HEK293 (cell line): ENCODE data around the gene FMN1.

ENCODE experiments used
- CTCF ChIA-PET: fragments of 350-600 bp; formaldehyde crosslinking; extraction: SDS; loops from one replicate; lab custom pipeline; 2021; ENCODE audit warnings: antibody characterized with exemption; lab: Yijun Ruan, JAX
- POLR2A ChIA-PET: fragments of 300-600 bp; formaldehyde crosslinking; extraction: SDS; loops from one replicate; lab custom pipeline; 2020; ENCODE audit warnings: antibody characterized with exemption, inconsistent platforms; lab: Yijun Ruan, JAX
- H3K27ac ChIP-seq: fragments of 200-500 bp; sonication (Bioruptor generic); 2 replicates; pipeline ENCODE4 v1.5.1; 2014; ENCODE audit warnings: low read depth, low read length, control low read depth, inconsistent platforms; ENCODE audit errors: extremely low read depth
- H3K36me3 ChIP-seq, 2 experiments: fragments of 200-500 bp in 1 of 2; sonication (Bioruptor generic) in 1 of 2; 1 replicate in 1 of 2; 2 replicates in 1 of 2; pipeline ENCODE4 v1.5.1; 2014 to 2017; ENCODE audit warnings: inconsistent platforms in 2 of 2, low read length in 2 of 2; ENCODE audit not compliant: control insufficient read depth in 2 of 2, insufficient read depth in 1 of 2
- H3K4me1 ChIP-seq: fragments of 200-500 bp; sonication (Bioruptor generic); 2 replicates; pipeline ENCODE4 v1.5.1; 2014; ENCODE audit warnings: mild to moderate bottlenecking, low read length, inconsistent platforms; ENCODE audit not compliant: control insufficient read depth, insufficient read depth
- H3K4me3 ChIP-seq: 2 replicates; pipeline ENCODE4 v1.5.1; 2011; ENCODE audit warnings: low read depth, mild to moderate bottlenecking, control low read depth, low read length, moderate library complexity
- H3K9me3 ChIP-seq: fragments of 200-500 bp; sonication (Bioruptor generic); 2 replicates; pipeline ENCODE4 v1.5.1; 2014; ENCODE audit warnings: low read depth, low read length, inconsistent platforms; ENCODE audit not compliant: control insufficient read depth, insufficient read depth
- BCL11A ChIP-seq: fragments of 450-650 bp; formaldehyde crosslinking; IDR thresholded peaks from 2 replicates; pipeline ENCODE4 v1.5.1; 2016; ENCODE audit warnings: low read depth, missing biosample characterization, missing genetic modification characterization
- KLF16 ChIP-seq: fragments of 450-650 bp; formaldehyde crosslinking; IDR thresholded peaks from 2 replicates; pipeline ENCODE4 v1.5.1; 2017; ENCODE audit warnings: missing biosample characterization, missing genetic modification characterization
- SP7 ChIP-seq: fragments of 450-650 bp; formaldehyde crosslinking; IDR thresholded peaks from 2 replicates; pipeline ENCODE4 v1.5.1; 2016; ENCODE audit warnings: missing biosample characterization, missing genetic modification characterization
- WT1 ChIP-seq: fragments of 450-650 bp; formaldehyde crosslinking; IDR thresholded peaks from 2 replicates; pipeline ENCODE4 v1.5.1; 2016; ENCODE audit warnings: missing biosample characterization, missing genetic modification characterization
- ZBTB6 ChIP-seq: fragments of 450-650 bp; formaldehyde crosslinking; IDR thresholded peaks from 2 replicates; pipeline ENCODE4 v1.5.1; 2017; ENCODE audit warnings: missing biosample characterization, missing genetic modification characterization
- ZEB2 ChIP-seq: fragments of 450-650 bp; formaldehyde crosslinking; IDR thresholded peaks from 2 replicates; pipeline ENCODE4 v1.5.1; 2016; ENCODE audit warnings: missing biosample characterization, missing genetic modification characterization
- ZNF112 ChIP-seq: fragments of 450-650 bp; formaldehyde crosslinking; IDR thresholded peaks from 2 replicates; pipeline ENCODE4 v1.5.0; 2017; ENCODE audit warnings: missing biosample characterization, missing genetic modification characterization
- ZNF140 ChIP-seq: fragments of 450-650 bp; formaldehyde crosslinking; IDR thresholded peaks from 2 replicates; pipeline ENCODE4 v1.5.1; 2016; ENCODE audit warnings: missing biosample characterization, missing genetic modification characterization
- ZNF302 ChIP-seq: fragments of 450-650 bp; formaldehyde crosslinking; IDR thresholded peaks from 2 replicates; pipeline ENCODE4 v1.5.1; 2016; ENCODE audit warnings: missing biosample characterization, missing genetic modification characterization, low read depth
- ZNF362 ChIP-seq: fragments of 450-650 bp; formaldehyde crosslinking; IDR thresholded peaks from 2 replicates; pipeline ENCODE4 v1.5.1; 2016; ENCODE audit warnings: missing biosample characterization, missing genetic modification characterization
- ZNF514 ChIP-seq: fragments of 450-650 bp; formaldehyde crosslinking; IDR thresholded peaks from 2 replicates; pipeline ENCODE4 v1.5.1; 2016; ENCODE audit warnings: missing biosample characterization, missing genetic modification characterization
- ZNF561 ChIP-seq: fragments of 450-650 bp; IDR thresholded peaks from 2 replicates; pipeline ENCODE4 v1.5.1; 2018; ENCODE audit warnings: missing biosample characterization, missing genetic modification characterization, borderline replicate concordance
- ZNF585B ChIP-seq: fragments of 450-650 bp; formaldehyde crosslinking; IDR thresholded peaks from 2 replicates; pipeline ENCODE4 v1.5.1; 2016; ENCODE audit warnings: missing biosample characterization, missing genetic modification characterization
- ZNF792 ChIP-seq: fragments of 450-650 bp; formaldehyde crosslinking; IDR thresholded peaks from 2 replicates; pipeline ENCODE4 v1.5.1; 2016; ENCODE audit warnings: missing biosample characterization, missing genetic modification characterization
- ZNF830 ChIP-seq: fragments of 450-650 bp; IDR thresholded peaks from 2 replicates; pipeline ENCODE4 v1.5.0; 2018; ENCODE audit warnings: missing biosample characterization, missing genetic modification characterization, low read depth, mild to moderate bottlenecking, moderate library complexity
- ZSCAN30 ChIP-seq: fragments of 450-650 bp; IDR thresholded peaks from 2 replicates; pipeline ENCODE4 v1.5.1; 2018; ENCODE audit warnings: missing biosample characterization, mild to moderate bottlenecking, missing genetic modification characterization, moderate library complexity
- TF ChIP-seq, protein P1 (sequence below): fragments of 450-650 bp; formaldehyde crosslinking; IDR thresholded peaks from 2 replicates; pipeline ENCODE4 v1.5.1; 2016; ENCODE audit warnings: missing biosample characterization, missing genetic modification characterization
- TF ChIP-seq, protein P2 (sequence below): fragments of 450-650 bp; formaldehyde crosslinking; IDR thresholded peaks from 2 replicates; pipeline ENCODE4 v1.5.1; 2016; ENCODE audit warnings: missing biosample characterization, missing genetic modification characterization

Gene FMN1

DNA sequence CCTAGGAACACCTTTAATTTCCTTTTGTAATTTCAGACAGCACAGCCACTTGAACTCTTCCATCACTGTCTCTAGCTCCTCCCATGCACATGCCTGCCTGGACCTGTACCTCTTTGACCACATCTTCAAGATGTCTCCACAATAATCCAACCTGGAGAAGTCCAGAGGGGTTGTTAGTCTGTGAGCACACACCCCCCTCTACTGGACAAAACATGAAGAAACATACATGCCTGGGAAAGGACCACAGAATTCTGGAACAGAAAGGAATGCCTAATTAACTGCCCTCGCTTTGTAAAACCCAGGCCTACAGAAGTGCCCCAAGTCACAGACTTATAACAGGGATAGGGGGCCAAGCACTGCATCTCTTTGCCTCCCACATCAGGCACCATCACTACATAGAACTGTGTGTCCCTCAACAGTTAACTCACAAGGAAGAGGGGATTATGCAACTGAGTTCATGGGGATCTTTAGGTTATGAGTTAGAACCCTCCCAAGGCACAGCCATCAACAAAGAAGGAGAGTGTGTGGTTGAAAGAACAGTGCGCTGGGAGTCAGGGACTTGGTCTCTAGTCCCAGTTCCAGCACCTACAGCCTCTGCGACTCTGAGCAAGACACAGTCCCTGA lies 61.7 kb downstream of the FMN1 start (continued):
- TF ChIP-seq ZBTB6 (tag by site-specific recombination) (0 out of 2 replicates have a peak, but pooled peaks have one; percentile 14), ZNF302 (no peak), ZNF140 (tag by site-specific recombination) (no peak), ZNF112 (tag by site-specific recombination) (no peak), BCL11A (tag by site-specific recombination) (no peak)

DNA sequence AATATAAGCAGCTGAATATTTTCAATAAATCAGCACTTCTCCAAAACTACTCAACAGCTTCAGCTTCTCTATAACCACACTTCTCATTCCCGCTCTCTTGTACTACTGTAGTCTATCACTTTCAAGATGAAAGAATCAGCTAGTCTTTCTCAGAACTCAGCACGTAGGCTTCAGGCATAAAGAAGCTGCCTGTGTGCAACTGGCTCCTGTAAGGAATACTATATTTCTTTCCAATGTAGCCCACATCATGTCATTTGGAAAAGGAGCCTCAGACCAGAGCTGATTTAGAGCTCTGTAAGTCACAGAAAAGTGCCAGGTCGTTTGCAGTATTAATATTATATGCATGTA lies 62.3 kb downstream of the FMN1 start:
- ChIA-PET POLR2A (no interaction called here), CTCF (interaction anchor here (0.5 to 10.1 kb wide), 35 partner anchors 12 to 482 kb away, joined by 3 to 185 read pairs (median 4); no protein-coding TSS in a partner anchor)
- Histone ChIP-seq H3K27ac (no peak overlapping the region), H3K36me3 (no peaks in the 10 kb centered on the region), H3K4me1 (peaks cover 9% of the 10 kb centered on the region), H3K4me3 (no peak overlapping the region), H3K9me3 (no peaks in the 10 kb centered on the region)
- TF ChIP-seq KLF16 (tag by site-specific recombination) = no peak
- no peak for TF ChIP-seq ZNF362 (tag by site-specific recombination)
- TF ChIP-seq ZNF514 (tag by site-specific recombination) = no peak
- no peak for TF ChIP-seq ZSCAN30 (tag by site-specific recombination)
- TF ChIP-seq, protein P1, sequence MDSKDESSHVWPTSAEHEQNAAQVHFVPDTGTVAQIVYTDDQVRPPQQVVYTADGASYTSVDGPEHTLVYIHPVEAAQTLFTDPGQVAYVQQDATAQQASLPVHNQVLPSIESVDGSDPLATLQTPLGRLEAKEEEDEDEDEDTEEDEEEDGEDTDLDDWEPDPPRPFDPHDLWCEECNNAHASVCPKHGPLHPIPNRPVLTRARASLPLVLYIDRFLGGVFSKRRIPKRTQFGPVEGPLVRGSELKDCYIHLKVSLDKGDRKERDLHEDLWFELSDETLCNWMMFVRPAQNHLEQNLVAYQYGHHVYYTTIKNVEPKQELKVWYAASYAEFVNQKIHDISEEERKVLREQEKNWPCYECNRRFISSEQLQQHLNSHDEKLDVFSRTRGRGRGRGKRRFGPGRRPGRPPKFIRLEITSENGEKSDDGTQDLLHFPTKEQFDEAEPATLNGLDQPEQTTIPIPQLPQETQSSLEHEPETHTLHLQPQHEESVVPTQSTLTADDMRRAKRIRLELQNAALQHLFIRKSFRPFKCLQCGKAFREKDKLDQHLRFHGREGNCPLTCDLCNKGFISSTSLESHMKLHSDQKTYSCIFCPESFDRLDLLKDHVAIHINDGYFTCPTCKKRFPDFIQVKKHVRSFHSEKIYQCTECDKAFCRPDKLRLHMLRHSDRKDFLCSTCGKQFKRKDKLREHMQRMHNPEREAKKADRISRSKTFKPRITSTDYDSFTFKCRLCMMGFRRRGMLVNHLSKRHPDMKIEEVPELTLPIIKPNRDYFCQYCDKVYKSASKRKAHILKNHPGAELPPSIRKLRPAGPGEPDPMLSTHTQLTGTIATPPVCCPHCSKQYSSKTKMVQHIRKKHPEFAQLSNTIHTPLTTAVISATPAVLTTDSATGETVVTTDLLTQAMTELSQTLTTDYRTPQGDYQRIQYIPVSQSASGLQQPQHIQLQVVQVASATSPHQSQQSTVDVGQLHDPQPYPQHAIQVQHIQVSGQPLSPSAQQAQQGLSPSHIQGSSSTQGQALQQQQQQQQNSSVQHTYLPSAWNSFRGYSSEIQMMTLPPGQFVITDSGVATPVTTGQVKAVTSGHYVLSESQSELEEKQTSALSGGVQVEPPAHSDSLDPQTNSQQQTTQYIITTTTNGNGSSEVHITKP = no peak
- TF ChIP-seq ZNF585B = no peak
- no peak for TF ChIP-seq ZEB2 (tag by site-specific recombination)
- no peak for TF ChIP-seq ZNF830 (tag by site-specific recombination)
- no peak for TF ChIP-seq ZNF561 (tag by site-specific recombination)
- TF ChIP-seq ZNF792 (tag by site-specific recombination) = no peak
- TF ChIP-seq, protein P2, sequence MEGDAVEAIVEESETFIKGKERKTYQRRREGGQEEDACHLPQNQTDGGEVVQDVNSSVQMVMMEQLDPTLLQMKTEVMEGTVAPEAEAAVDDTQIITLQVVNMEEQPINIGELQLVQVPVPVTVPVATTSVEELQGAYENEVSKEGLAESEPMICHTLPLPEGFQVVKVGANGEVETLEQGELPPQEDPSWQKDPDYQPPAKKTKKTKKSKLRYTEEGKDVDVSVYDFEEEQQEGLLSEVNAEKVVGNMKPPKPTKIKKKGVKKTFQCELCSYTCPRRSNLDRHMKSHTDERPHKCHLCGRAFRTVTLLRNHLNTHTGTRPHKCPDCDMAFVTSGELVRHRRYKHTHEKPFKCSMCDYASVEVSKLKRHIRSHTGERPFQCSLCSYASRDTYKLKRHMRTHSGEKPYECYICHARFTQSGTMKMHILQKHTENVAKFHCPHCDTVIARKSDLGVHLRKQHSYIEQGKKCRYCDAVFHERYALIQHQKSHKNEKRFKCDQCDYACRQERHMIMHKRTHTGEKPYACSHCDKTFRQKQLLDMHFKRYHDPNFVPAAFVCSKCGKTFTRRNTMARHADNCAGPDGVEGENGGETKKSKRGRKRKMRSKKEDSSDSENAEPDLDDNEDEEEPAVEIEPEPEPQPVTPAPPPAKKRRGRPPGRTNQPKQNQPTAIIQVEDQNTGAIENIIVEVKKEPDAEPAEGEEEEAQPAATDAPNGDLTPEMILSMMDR = no peak
- TF ChIP-seq SP7 (tag by site-specific recombination) = no peak
- TF ChIP-seq WT1 = no peak
